ENCODE data around the gene AKAP5. TPM values are rescaled to one million over a fixed set of nuclear protein-coding genes. Genes with fewer than 3 reads are reported as not detected.

The AKAP5 gene
- polyA plus RNA-seq, 1 of the 3 experiments (the other 2 are of a cell fraction): 0.28 TPM

DNA sequence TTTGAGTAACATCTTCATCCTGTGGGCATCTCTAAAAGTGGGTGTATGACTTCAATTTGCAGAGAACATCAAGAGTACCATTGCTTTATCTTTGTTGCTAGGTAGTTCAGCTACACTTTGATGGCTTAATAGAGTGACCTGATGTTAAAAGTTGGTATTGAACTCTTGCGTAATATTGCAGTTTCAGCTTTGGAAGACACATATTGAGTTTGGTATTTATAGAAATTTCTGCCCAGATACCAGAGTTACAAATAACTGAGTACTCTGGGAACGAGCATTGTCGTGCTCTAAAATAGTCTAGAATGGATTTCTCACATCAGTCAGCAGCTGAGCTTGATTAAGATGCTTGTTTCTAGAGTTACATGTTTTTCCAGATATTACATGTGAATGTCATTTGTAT, 24.8 kb upstream of the AKAP5 start:
- Histone ChIP-seq H3K4me2 (no peak overlapping the region), H3K4me1 (ENCODE audit: control insufficient read depth in 1 of 2, insufficient read depth in 2 of 2, low read depth in 1 of 2, low read length in 1 of 2) (peaks cover 17 to 20% of the 10 kb centered on the region in 2 experiments), H3F3A (replicated peaks; ENCODE audit: insufficient read depth) (peaks cover 26% of the 10 kb centered on the region), H3K9me2 (no peaks in the 10 kb centered on the region), H2AFZ (ENCODE audit: low read depth) (no peak overlapping the region), H3K27ac (ENCODE audit: low read depth in 2 of 2, low read length in 1 of 2) (no peak overlapping the region), H3K4me3 (ENCODE audit: low read depth in 2 of 2, low read length in 1 of 2) (no peak overlapping the region), H3K79me2 (ENCODE audit: insufficient read depth) (no peaks in the 10 kb centered on the region), H3K36me3 (replicated peaks in 1 of 2; ENCODE audit: control insufficient read depth in 1 of 2, insufficient read depth in 2 of 2, low read length in 1 of 2) (peaks cover 20 to 28% of the 10 kb centered on the region in 2 experiments), H3K9ac (no peak overlapping the region), H3K27me3 (ENCODE audit: insufficient read depth) (no peaks in the 10 kb centered on the region), H4K20me1 (ENCODE audit: insufficient read depth) (no peaks in the 10 kb centered on the region), H3K9me3 (no peaks in the 10 kb centered on the region)
- POLR2A ChIA-PET: no interaction called here
- 94% methylated on average over 3 of the region's 3 CpGs for WGBS (ENCODE audit: low lambda C conversion rate)
- no peak for DNase-seq
- TF ChIP-seq MEF2A (IDR thresholded peaks at IDR 0.05; ENCODE audit: borderline replicate concordance, low read depth) (no peak), FOXJ3 (CRISPR knock-in tag; IDR thresholded peaks at IDR 0.05) (no peak), POLR2AphosphoS5 (IDR thresholded peaks at IDR 0.05; ENCODE audit: low read depth, low read length) (no peak), RCOR1 (IDR thresholded peaks at IDR 0.05; ENCODE audit: low read length) (no peak), FOSL2 (IDR thresholded peaks at IDR 0.05; ENCODE audit: borderline replicate concordance, low read depth) (no peak), TAF1 (IDR thresholded peaks at IDR 0.05; ENCODE audit: borderline replicate concordance, low read depth, low read length) (no peak), RAD21 (IDR thresholded peaks at IDR 0.05; ENCODE audit: low read length) (no peak)
- TF ChIP-seq, protein P1, sequence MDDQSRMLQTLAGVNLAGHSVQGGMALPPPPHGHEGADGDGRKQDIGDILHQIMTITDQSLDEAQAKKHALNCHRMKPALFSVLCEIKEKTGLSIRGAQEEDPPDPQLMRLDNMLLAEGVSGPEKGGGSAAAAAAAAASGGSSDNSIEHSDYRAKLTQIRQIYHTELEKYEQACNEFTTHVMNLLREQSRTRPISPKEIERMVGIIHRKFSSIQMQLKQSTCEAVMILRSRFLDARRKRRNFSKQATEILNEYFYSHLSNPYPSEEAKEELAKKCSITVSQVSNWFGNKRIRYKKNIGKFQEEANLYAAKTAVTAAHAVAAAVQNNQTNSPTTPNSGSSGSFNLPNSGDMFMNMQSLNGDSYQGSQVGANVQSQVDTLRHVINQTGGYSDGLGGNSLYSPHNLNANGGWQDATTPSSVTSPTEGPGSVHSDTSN (IDR thresholded peaks at IDR 0.05): no peak
- CTCF ChIA-PET: interaction anchor here (3.3 kb wide), 1 partner anchor 10 kb away, joined by 27 read pairs; no protein-coding TSS in a partner anchor

DNA sequence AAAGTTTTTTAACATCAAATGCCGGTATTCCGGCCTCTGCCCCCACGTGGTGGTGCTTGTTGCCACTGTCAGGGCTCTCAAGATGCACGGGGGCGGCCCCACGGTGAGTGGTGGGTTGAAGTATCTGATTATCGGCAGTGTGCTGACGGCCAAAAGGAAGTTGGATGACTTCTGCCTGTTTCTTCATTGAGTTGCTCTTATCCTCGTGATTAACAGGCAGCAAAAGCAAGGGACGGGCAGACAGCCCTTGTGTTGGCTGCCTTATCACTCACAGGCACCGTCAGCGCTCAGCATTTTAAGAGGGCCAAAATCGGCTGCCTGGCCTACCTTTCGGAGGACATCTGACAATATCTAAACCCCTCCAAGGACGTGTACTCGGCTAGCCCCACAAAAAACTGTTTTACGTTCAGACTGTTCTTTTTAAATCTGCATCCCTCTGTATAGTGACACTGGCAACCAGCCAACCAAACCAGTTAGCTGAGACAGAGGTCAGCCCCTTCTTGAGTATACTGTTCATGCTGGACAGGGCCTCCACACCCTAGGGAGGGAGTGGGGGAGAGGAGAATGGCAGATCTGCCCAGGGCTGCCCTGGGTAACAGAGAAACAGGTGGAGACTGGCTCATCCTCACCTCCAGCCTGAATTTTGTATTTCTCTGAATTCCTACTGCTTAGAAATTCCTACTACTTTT, 22.9 kb upstream of the AKAP5 start:
- H3K9me2 ChIP-seq: no peaks in the 10 kb centered on the region
- H4K20me1 ChIP-seq (ENCODE audit: insufficient read depth): no peaks in the 10 kb centered on the region
- no peak overlapping the region for H2AFZ ChIP-seq (ENCODE audit: low read depth)
- H3F3A ChIP-seq (replicated peaks; ENCODE audit: insufficient read depth): peaks cover 28% of the 10 kb centered on the region
- H3K27ac ChIP-seq (ENCODE audit: low read depth in 2 of 2, low read length in 1 of 2): peak overlapping the region in 1 of 2 experiments; percentile 29; a peak in 1 of 4 replicates
- no peak overlapping the region for H3K4me2 ChIP-seq
- H3K9me3 ChIP-seq: no peaks in the 10 kb centered on the region
- H3K36me3 ChIP-seq (replicated peaks in 1 of 2; ENCODE audit: control insufficient read depth in 1 of 2, insufficient read depth in 2 of 2, low read length in 1 of 2): peaks cover 8 to 21% of the 10 kb centered on the region in 2 experiments
- peak; percentile 28 for DNase-seq
- no peaks in the 10 kb centered on the region for H3K79me2 ChIP-seq (ENCODE audit: insufficient read depth)
- H3K9ac ChIP-seq: no peak overlapping the region
- WGBS (ENCODE audit: low lambda C conversion rate): 83% methylated on average over 17 of the region's 17 CpGs
- no peak overlapping the region for H3K4me3 ChIP-seq (ENCODE audit: low read depth in 2 of 2, low read length in 1 of 2)
- ChIA-PET CTCF (interaction anchor here (2.0 kb wide), 1 partner anchor 12 kb away, joined by 16 read pairs; no protein-coding TSS in a partner anchor), POLR2A (no interaction called here)
- peaks cover 24% of the 10 kb centered on the region in 2 experiments for H3K4me1 ChIP-seq (ENCODE audit: control insufficient read depth in 1 of 2, insufficient read depth in 2 of 2, low read depth in 1 of 2, low read length in 1 of 2)
- no peaks in the 10 kb centered on the region for H3K27me3 ChIP-seq (ENCODE audit: insufficient read depth)
- no peak for TF ChIP-seq TAF1 (IDR thresholded peaks at IDR 0.05; ENCODE audit: borderline replicate concordance, low read depth, low read length)
- TF ChIP-seq FOXJ3 (CRISPR knock-in tag; IDR thresholded peaks at IDR 0.05): no peak
- TF ChIP-seq EZH2phosphoT487 (IDR thresholded peaks at IDR 0.05; ENCODE audit: borderline replicate concordance, low read depth): no peak
- TF ChIP-seq MEF2A (IDR thresholded peaks at IDR 0.05; ENCODE audit: borderline replicate concordance, low read depth): no peak
- TF ChIP-seq CHD2 (IDR thresholded peaks at IDR 0.05; ENCODE audit: low read length, partially characterized antibody): no peak
- TF ChIP-seq NRF1 (IDR thresholded peaks at IDR 0.05; ENCODE audit: low read depth, low read length): no peak
- no peak for TF ChIP-seq RCOR1 (IDR thresholded peaks at IDR 0.05; ENCODE audit: low read length)
- no peak for TF ChIP-seq MXI1 (IDR thresholded peaks at IDR 0.05; ENCODE audit: low read depth, low read length)
- TF ChIP-seq, protein P2, sequence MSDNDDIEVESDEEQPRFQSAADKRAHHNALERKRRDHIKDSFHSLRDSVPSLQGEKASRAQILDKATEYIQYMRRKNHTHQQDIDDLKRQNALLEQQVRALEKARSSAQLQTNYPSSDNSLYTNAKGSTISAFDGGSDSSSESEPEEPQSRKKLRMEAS (IDR thresholded peaks at IDR 0.05; ENCODE audit: low read depth): no peak
- TF ChIP-seq, protein P3, sequence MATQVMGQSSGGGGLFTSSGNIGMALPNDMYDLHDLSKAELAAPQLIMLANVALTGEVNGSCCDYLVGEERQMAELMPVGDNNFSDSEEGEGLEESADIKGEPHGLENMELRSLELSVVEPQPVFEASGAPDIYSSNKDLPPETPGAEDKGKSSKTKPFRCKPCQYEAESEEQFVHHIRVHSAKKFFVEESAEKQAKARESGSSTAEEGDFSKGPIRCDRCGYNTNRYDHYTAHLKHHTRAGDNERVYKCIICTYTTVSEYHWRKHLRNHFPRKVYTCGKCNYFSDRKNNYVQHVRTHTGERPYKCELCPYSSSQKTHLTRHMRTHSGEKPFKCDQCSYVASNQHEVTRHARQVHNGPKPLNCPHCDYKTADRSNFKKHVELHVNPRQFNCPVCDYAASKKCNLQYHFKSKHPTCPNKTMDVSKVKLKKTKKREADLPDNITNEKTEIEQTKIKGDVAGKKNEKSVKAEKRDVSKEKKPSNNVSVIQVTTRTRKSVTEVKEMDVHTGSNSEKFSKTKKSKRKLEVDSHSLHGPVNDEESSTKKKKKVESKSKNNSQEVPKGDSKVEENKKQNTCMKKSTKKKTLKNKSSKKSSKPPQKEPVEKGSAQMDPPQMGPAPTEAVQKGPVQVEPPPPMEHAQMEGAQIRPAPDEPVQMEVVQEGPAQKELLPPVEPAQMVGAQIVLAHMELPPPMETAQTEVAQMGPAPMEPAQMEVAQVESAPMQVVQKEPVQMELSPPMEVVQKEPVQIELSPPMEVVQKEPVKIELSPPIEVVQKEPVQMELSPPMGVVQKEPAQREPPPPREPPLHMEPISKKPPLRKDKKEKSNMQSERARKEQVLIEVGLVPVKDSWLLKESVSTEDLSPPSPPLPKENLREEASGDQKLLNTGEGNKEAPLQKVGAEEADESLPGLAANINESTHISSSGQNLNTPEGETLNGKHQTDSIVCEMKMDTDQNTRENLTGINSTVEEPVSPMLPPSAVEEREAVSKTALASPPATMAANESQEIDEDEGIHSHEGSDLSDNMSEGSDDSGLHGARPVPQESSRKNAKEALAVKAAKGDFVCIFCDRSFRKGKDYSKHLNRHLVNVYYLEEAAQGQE (IDR thresholded peaks at IDR 0.05; ENCODE audit: low read depth, low read length): no peak
